HepG2 (cell line): ENCODE measurements around the gene MIDN. TPM values are rescaled to one million over a fixed set of nuclear protein-coding genes. Genes with fewer than 3 reads are reported as not detected.

Experiments
- ASH2L ChIP-seq: fragments of 300-600, 200-600 bp; sonication (generic); IDR thresholded peaks from 2 replicates; pipeline ENCODE4 v1.7.0; 2017; ENCODE audit warnings: low read depth, mild to moderate bottlenecking, moderate library complexity, mixed read lengths, low read length; ENCODE audit not compliant: insufficient read length
- MXD4 ChIP-seq: IDR thresholded peaks from 2 replicates; pipeline ENCODE4 v1.6.1; 2016; ENCODE audit warnings: mild to moderate bottlenecking, missing biosample characterization, missing genetic modification reagents
- NFIB ChIP-seq: sonication (generic); formaldehyde crosslinking; IDR thresholded peaks from 2 replicates; pipeline ENCODE4 v1.9.0; 2021; ENCODE audit warnings: missing genetic modification reagents, mild to moderate bottlenecking, borderline replicate concordance
- RAD21 ChIP-seq: fragments of 450-650 bp; formaldehyde crosslinking; IDR thresholded peaks from 2 replicates; pipeline ENCODE4 v1.5.0; 2020; ENCODE audit warnings: mild to moderate bottlenecking
- SAP130 ChIP-seq: IDR thresholded peaks from 2 replicates; pipeline ENCODE4 v1.6.1; 2016; ENCODE audit warnings: low read depth
- SIX4 ChIP-seq: sonication (generic); formaldehyde crosslinking; IDR thresholded peaks from 2 replicates; pipeline ENCODE4 v1.4.0; 2020; ENCODE audit warnings: missing genetic modification reagents
- YEATS4 ChIP-seq: sonication (generic); formaldehyde crosslinking; IDR thresholded peaks from 2 replicates; pipeline ENCODE4 v1.4.0; 2020; ENCODE audit warnings: missing genetic modification reagents, borderline replicate concordance
- ZNF121 ChIP-seq: sonication (generic); formaldehyde crosslinking; IDR thresholded peaks from 2 replicates; pipeline ENCODE4 v1.5.0; 2020; ENCODE audit warnings: mild to moderate bottlenecking, missing genetic modification reagents
- ZNF136 ChIP-seq: sonication (generic); formaldehyde crosslinking; IDR thresholded peaks from 2 replicates; pipeline ENCODE4 v1.8.1; 2022; ENCODE audit warnings: low read depth, mild to moderate bottlenecking, moderate library complexity, missing genetic modification reagents
- ZNF225 ChIP-seq: sonication (generic); formaldehyde crosslinking; IDR thresholded peaks from 2 replicates; pipeline ENCODE4 v1.4.0; 2020; ENCODE audit warnings: mild to moderate bottlenecking, missing genetic modification reagents
- ZNF839 ChIP-seq: sonication (generic); formaldehyde crosslinking; IDR thresholded peaks from 2 replicates; pipeline ENCODE4 v1.4.0; 2020; ENCODE audit warnings: missing genetic modification reagents, mild to moderate bottlenecking, borderline replicate concordance
- polyA plus RNA-seq, 8 experiments: library from polyadenylated mRNA; depleted of rRNA in 3 of 8; stranded (reverse) in 7 of 8; unstranded in 1 of 8; fragments of >200 nt; fragmentation: Illumina TruSeq in 4 of 8; extraction: Trizol in 4 of 8; gene quantifications; 2 replicates each; pipeline versions ENCODE4 v1.2.1 to v1.2.3, GENCODE V29; 2011 to 2016; ENCODE audit warnings: low read depth in 4 of 8, missing spikeins in 1 of 8, mixed read lengths in 1 of 8; ENCODE audit not compliant: insufficient read depth in 1 of 8
- total RNA-seq, 5 experiments: library from RNA; depleted of rRNA; stranded (reverse); fragments of >200 nt; fragmentation: Illumina TruSeq; extraction: Trizol; gene quantifications; 2 replicates each; pipeline ENCODE4 v1.2.3, GENCODE V29; 2016; ENCODE audit warnings: low read depth in 1 of 5
- TF ChIP-seq, protein P1 (sequence below), 2 experiments: sonication (generic) in 1 of 2; formaldehyde crosslinking in 1 of 2; IDR thresholded peaks; 2 replicates each; pipeline versions ENCODE4 v1.6.1 to v1.9.0; 2014 to 2022; ENCODE audit warnings: antibody characterized with exemption in 1 of 2, borderline replicate concordance in 1 of 2, inconsistent platforms in 1 of 2, low read depth in 1 of 2, missing genetic modification reagents in 1 of 2
- TF ChIP-seq, protein P2 (sequence below), 2 experiments: IDR thresholded peaks; 2 replicates each; pipeline ENCODE4 v1.6.1; 2011 to 2012; ENCODE audit warnings: low read length in 2 of 2, borderline replicate concordance in 1 of 2, low read depth in 1 of 2, mild to moderate bottlenecking in 1 of 2, moderate library complexity in 1 of 2
- TF ChIP-seq, protein P3 (sequence below): sonication (generic); formaldehyde crosslinking; IDR thresholded peaks from 2 replicates; pipeline ENCODE4 v1.8.0; 2022; ENCODE audit warnings: low read depth, missing genetic modification reagents
- TF ChIP-seq, protein P4 (sequence below): sonication (generic); formaldehyde crosslinking; IDR thresholded peaks from 2 replicates; pipeline ENCODE4 v1.8.1; 2023; ENCODE audit warnings: missing genetic modification reagents, mild to moderate bottlenecking, borderline replicate concordance

The MIDN gene
- total and polyA plus RNA-seq, 2 of the 13 experiments (the other 11 are each of a cell fraction or from before 2014, with no cell fraction given), result 8.4 to 18.0 TPM

- TF ChIP-seq, protein P1, sequence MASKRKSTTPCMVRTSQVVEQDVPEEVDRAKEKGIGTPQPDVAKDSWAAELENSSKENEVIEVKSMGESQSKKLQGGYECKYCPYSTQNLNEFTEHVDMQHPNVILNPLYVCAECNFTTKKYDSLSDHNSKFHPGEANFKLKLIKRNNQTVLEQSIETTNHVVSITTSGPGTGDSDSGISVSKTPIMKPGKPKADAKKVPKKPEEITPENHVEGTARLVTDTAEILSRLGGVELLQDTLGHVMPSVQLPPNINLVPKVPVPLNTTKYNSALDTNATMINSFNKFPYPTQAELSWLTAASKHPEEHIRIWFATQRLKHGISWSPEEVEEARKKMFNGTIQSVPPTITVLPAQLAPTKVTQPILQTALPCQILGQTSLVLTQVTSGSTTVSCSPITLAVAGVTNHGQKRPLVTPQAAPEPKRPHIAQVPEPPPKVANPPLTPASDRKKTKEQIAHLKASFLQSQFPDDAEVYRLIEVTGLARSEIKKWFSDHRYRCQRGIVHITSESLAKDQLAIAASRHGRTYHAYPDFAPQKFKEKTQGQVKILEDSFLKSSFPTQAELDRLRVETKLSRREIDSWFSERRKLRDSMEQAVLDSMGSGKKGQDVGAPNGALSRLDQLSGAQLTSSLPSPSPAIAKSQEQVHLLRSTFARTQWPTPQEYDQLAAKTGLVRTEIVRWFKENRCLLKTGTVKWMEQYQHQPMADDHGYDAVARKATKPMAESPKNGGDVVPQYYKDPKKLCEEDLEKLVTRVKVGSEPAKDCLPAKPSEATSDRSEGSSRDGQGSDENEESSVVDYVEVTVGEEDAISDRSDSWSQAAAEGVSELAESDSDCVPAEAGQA (IDR thresholded peaks at IDR 0.05; ENCODE audit: low read depth), result peak; percentile 90
- TF ChIP-seq, protein P1 (CRISPR knock-in tag; IDR thresholded peaks at IDR 0.05; ENCODE audit: borderline replicate concordance), result no peak
- TF ChIP-seq ZNF225 (0 out of 2 replicates have a peak, but pooled peaks have one; percentile 10), YEATS4 (peak; percentile 81), ZNF121 (no peak), RAD21 (CRISPR knock-in tag) (peak; percentile 69), SAP130 (CRISPR knock-in tag) (peak; percentile 51), ZNF839 (CRISPR knock-in tag) (no peak; the same call in 1 of the 2 replicates), ASH2L (peak; percentile 37), SIX4 (CRISPR knock-in tag) (no peak), ZNF136 (CRISPR knock-in tag) (no peak), NFIB (CRISPR knock-in tag) (peak; percentile 74; the same call in 1 of the 2 replicates), MXD4 (CRISPR knock-in tag) (peak; percentile 81)
- TF ChIP-seq, protein P2, sequence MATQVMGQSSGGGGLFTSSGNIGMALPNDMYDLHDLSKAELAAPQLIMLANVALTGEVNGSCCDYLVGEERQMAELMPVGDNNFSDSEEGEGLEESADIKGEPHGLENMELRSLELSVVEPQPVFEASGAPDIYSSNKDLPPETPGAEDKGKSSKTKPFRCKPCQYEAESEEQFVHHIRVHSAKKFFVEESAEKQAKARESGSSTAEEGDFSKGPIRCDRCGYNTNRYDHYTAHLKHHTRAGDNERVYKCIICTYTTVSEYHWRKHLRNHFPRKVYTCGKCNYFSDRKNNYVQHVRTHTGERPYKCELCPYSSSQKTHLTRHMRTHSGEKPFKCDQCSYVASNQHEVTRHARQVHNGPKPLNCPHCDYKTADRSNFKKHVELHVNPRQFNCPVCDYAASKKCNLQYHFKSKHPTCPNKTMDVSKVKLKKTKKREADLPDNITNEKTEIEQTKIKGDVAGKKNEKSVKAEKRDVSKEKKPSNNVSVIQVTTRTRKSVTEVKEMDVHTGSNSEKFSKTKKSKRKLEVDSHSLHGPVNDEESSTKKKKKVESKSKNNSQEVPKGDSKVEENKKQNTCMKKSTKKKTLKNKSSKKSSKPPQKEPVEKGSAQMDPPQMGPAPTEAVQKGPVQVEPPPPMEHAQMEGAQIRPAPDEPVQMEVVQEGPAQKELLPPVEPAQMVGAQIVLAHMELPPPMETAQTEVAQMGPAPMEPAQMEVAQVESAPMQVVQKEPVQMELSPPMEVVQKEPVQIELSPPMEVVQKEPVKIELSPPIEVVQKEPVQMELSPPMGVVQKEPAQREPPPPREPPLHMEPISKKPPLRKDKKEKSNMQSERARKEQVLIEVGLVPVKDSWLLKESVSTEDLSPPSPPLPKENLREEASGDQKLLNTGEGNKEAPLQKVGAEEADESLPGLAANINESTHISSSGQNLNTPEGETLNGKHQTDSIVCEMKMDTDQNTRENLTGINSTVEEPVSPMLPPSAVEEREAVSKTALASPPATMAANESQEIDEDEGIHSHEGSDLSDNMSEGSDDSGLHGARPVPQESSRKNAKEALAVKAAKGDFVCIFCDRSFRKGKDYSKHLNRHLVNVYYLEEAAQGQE (IDR thresholded peaks at IDR 0.05; ENCODE audit: borderline replicate concordance in 1 of 2, low read depth in 1 of 2, low read length in 2 of 2), result peak in 1 of 2 experiments; percentile 24; a peak in 1 of 4 replicates
- TF ChIP-seq, protein P3, sequence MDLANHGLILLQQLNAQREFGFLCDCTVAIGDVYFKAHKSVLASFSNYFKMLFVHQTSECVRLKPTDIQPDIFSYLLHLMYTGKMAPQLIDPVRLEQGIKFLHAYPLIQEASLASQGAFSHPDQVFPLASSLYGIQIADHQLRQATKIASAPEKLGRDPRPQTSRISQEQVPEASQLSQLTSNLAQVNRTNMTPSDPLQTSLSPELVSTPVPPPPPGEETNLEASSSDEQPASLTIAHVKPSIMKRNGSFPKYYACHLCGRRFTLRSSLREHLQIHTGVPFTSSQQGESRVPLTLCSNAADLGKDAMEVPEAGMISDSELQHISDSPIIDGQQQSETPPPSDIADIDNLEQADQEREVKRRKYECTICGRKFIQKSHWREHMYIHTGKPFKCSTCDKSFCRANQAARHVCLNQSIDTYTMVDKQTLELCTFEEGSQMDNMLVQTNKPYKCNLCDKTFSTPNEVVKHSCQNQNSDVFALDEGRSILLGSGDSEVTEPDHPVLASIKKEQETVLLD (CRISPR knock-in tag), result no peak; the same call in none of the 2 replicates
- TF ChIP-seq, protein P4, sequence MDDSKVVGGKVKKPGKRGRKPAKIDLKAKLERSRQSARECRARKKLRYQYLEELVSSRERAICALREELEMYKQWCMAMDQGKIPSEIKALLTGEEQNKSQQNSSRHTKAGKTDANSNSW (CRISPR knock-in tag), result peak; percentile 96; the same call in 1 of the 2 replicates
These were observed 21.3 kb downstream of the MIDN start (continued) for GRCh38 chr19:1269478-1270212.
